Measurements from ENCODE around the gene IRS2. TPM values are rescaled to one million over a fixed set of nuclear protein-coding genes. Genes with fewer than 3 reads are reported as not detected.
"Not testable (repeated sequence)": the region's sequence is repeated elsewhere in the genome, so short reads cannot be mapped to it uniquely, and the experiment has no call there.

IRS2 gene
- 10 to 100 TPM in 4 of 6 experiments, 1 to 10 TPM in 2; 8.8 to 26.0 (median 17.5) TPM for total RNA-seq
- long read RNA-seq, full-length matches to known transcripts = 1 of 2 reads
- long read RNA-seq, partial matches to known transcripts = 0 of 2 reads
- long read RNA-seq, other reads (novel, unspliced or antisense) = 1 of 2 reads

GRCh38 chr13:109786457-109787134, at the start of gene IRS2:
IRS2 (minus strand) TSS chr13:109786583; CDS start chr13:109786053, 530 bp downstream.
- Histone ChIP-seq H3K27me3 (no peaks in the 10 kb centered on the region), H3K36me3 (peaks cover 0 to 23% (median 10%) of the 10 kb centered on the region in 4 donors), H3K9me3 (no peaks in the 10 kb centered on the region), H3K4me3 (peak within 1 kb of the TSS; percentile 67 to 75 (median 74)), H3K4me1 (peaks cover 0 to 32% (median 12%) of the 10 kb centered on the region in 4 donors), H3K27ac (peak within 1 kb of the TSS; percentile 89 to 98 (median 97))
- peak; percentile 94 to 97 (median 96) for DNase-seq
- 2% methylated on average over 12 of the region's 98 CpGs for WGBS (ENCODE audit: insufficient coverage, low coverage, low lambda C conversion rate, missing lambda C conversion rate)
- TF ChIP-seq POLR2A (IDR thresholded peaks at IDR 0.05) = peak; percentile 99
- no peak for TF ChIP-seq CTCF (IDR thresholded peaks at IDR 0.05)
- intact Hi-C loops (cut with DNase I) = loop anchor here (5.0 to 10.0 kb wide), 2 partner anchors 69 to 642 kb away; no protein-coding TSS in a partner anchor
- peak; percentile 63 to 73 (median 68) for ATAC-seq

GRCh38 chr13:109834973-109835720, 48.8 kb upstream of the IRS2 start:
- WGBS (ENCODE audit: insufficient coverage, low coverage, low lambda C conversion rate, missing lambda C conversion rate) = 72% methylated on average over 16 of the region's 16 CpGs
- DNase-seq (no peak), ATAC-seq (no peak)
- H3K4me3 ChIP-seq = no peak overlapping the region
- no peak overlapping the region for H3K27ac ChIP-seq
- intact Hi-C loops (cut with DNase I) = no loop called here
- no peaks in the 10 kb centered on the region for H3K9me3 ChIP-seq
- H3K36me3 ChIP-seq = no peaks in the 10 kb centered on the region
- H3K27me3 ChIP-seq = no peaks in the 10 kb centered on the region
- no peak for TF ChIP-seq CTCF (IDR thresholded peaks at IDR 0.05)
- TF ChIP-seq POLR2A (IDR thresholded peaks at IDR 0.05) = no peak
- H3K4me1 ChIP-seq = peaks cover 0 to 7% (median 2%) of the 10 kb centered on the region in 4 donors

GRCh38 chr13:109833940-109834339, 47.6 kb upstream of the IRS2 start:
- DNase-seq (no peak), ATAC-seq (no peak)
- Histone ChIP-seq H3K27me3 (no peaks in the 10 kb centered on the region), H3K36me3 (no peaks in the 10 kb centered on the region), H3K27ac (no peak overlapping the region), H3K9me3 (no peaks in the 10 kb centered on the region), H3K4me1 (peaks cover 0 to 7% (median 2%) of the 10 kb centered on the region in 4 donors), H3K4me3 (no peak overlapping the region)
- 90% methylated on average over 2 of the region's 5 CpGs for WGBS (ENCODE audit: insufficient coverage, low coverage, low lambda C conversion rate, missing lambda C conversion rate)
- intact Hi-C loops (cut with DNase I) = no loop called here
- TF ChIP-seq POLR2A (IDR thresholded peaks at IDR 0.05) (no peak), CTCF (IDR thresholded peaks at IDR 0.05) (no peak)

- H3K36me3 ChIP-seq = no peaks in the 10 kb centered on the region
- 65% methylated on average over 5 of the region's 5 CpGs for WGBS (ENCODE audit: insufficient coverage, low coverage, low lambda C conversion rate, missing lambda C conversion rate)
- peaks cover 0 to 7% (median 2%) of the 10 kb centered on the region in 4 donors for H3K4me1 ChIP-seq
Measured at GRCh38 chr13:109833071-109833470, 46.7 kb upstream of the IRS2 start.

GRCh38 chr13:109828591-109829316, 42.4 kb upstream of the IRS2 start:
- 93% methylated on average over 7 of the region's 11 CpGs for WGBS (ENCODE audit: insufficient coverage, low coverage, low lambda C conversion rate, missing lambda C conversion rate)
- ATAC-seq; H3K9me3 ChIP-seq; DNase-seq; H3K4me1 ChIP-seq; H3K27me3 ChIP-seq; H3K36me3 ChIP-seq; H3K4me3 ChIP-seq; intact Hi-C loops (cut with DNase I); H3K27ac ChIP-seq: not testable (repeated sequence)

More at GRCh38 chr13:109833071-109833470, 46.7 kb upstream of the IRS2 start:
- H3K9me3 ChIP-seq = no peaks in the 10 kb centered on the region
- TF ChIP-seq POLR2A (IDR thresholded peaks at IDR 0.05) (no peak), CTCF (IDR thresholded peaks at IDR 0.05) (no peak)
- no peak overlapping the region for H3K4me3 ChIP-seq
- no peaks in the 10 kb centered on the region for H3K27me3 ChIP-seq
- ATAC-seq (no peak), DNase-seq (no peak)
- intact Hi-C loops (cut with DNase I) = no loop called here
- no peak overlapping the region for H3K27ac ChIP-seq

GRCh38 chr13:109823201-109823600, 36.8 kb upstream of the IRS2 start:
- H3K9me3 ChIP-seq; DNase-seq; H3K4me1 ChIP-seq; H3K27ac ChIP-seq; H3K36me3 ChIP-seq; intact Hi-C loops (cut with DNase I); ATAC-seq; H3K27me3 ChIP-seq; H3K4me3 ChIP-seq: not testable (repeated sequence)
- WGBS (ENCODE audit: insufficient coverage, low coverage, low lambda C conversion rate, missing lambda C conversion rate) = 94% methylated on average over 6 of the region's 6 CpGs
